K562 (cell line): ENCODE data around the gene OR2F2. TPM values are rescaled to one million over a fixed set of nuclear protein-coding genes. Genes with fewer than 3 reads are reported as not detected.

Experiments used
- ATAC-seq: fragments of 200-7000 bp; cut with Tn5 transposase; 3 replicates; pipeline ENCODE4 v1.9.1; 2020; ENCODE audit warnings: moderate library complexity
- BruUV-seq: library from RNA; stranded (reverse); fragments of 400-500 nt; replicated peaks from 2 replicates; lab custom pipeline; 2021; lab: Mats Ljungman, UMichigan
- CTCF ChIA-PET: fragments of 300-600 bp; formaldehyde crosslinking; extraction: SDS; loops from one replicate; lab custom pipeline; 2021; ENCODE audit warnings: low intra/inter-chr PET ratio; lab: Yijun Ruan, JAX
- POLR2A ChIA-PET: fragments of 300-600, 350-650 bp; sonication (Branson Sonifier 250); formaldehyde crosslinking; extraction: SDS; loops from one replicate; lab custom pipeline; 2021; ENCODE audit warnings: antibody characterized with exemption, inconsistent platforms; lab: Yijun Ruan, JAX
- DNase-seq, 4 experiments: peaks; one replicate each; pipeline versions ENCODE4 v3.0.0 to v3.0.0-alpha.2; 2011 to 2018; ENCODE audit warnings: low spot score in 3 of 4, mixed read lengths in 3 of 4; ENCODE audit errors: extremely low read depth in 1 of 4
- FAIRE-seq: peaks from 2 replicates; lab custom pipeline; 2011; peaks lifted over from hg19 to GRCh38; lab: Jason Lieb, UNC
- H2AFZ ChIP-seq: 2 replicates; pipeline ENCODE4 v1.6.0; 2011; ENCODE audit warnings: low read depth, low read length, control low read depth, inconsistent platforms
- H3K27ac ChIP-seq: fragments of 200-600 bp; 3 replicates; pipeline ENCODE4 v1.8.0; 2011; ENCODE audit warnings: low read depth, mild to moderate bottlenecking, control low read depth, inconsistent platforms, low read length, moderate library complexity, mixed read lengths; ENCODE audit errors: extremely low read depth
- H3K27me3 ChIP-seq, 2 experiments: fragments of 300-600 bp in 1 of 2; 2 replicates in 1 of 2; 3 replicates in 1 of 2; pipeline versions ENCODE4 v1.6.0 to v1.8.0; 2011; ENCODE audit warnings: inconsistent platforms in 2 of 2, low read length in 2 of 2, mild to moderate bottlenecking in 1 of 2, mixed read lengths in 1 of 2, moderate library complexity in 1 of 2; ENCODE audit not compliant: control insufficient read depth in 2 of 2, insufficient read depth in 2 of 2
- H3K36me3 ChIP-seq: fragments of 300-600 bp; 3 replicates; pipeline ENCODE4 v1.8.0; 2011; ENCODE audit warnings: mild to moderate bottlenecking, low read length, inconsistent platforms; ENCODE audit not compliant: control insufficient read depth, insufficient read depth
- H3K4me1 ChIP-seq, 2 experiments: fragments of 200-600 bp in 1 of 2; replicated peaks in 1 of 2; 2 replicates in 1 of 2; 3 replicates in 1 of 2; pipeline versions ENCODE4 v1.5.1 to v1.8.0; 2011; ENCODE audit warnings: inconsistent platforms in 2 of 2, low read length in 2 of 2, mild to moderate bottlenecking in 1 of 2, mixed read lengths in 1 of 2, moderate library complexity in 1 of 2; ENCODE audit not compliant: control insufficient read depth in 2 of 2, insufficient read depth in 2 of 2
- H3K4me2 ChIP-seq: 2 replicates; pipeline ENCODE4 v1.6.1; 2011; ENCODE audit warnings: low read length, control low read depth, inconsistent platforms, mixed read lengths; ENCODE audit not compliant: insufficient read depth
- H3K4me3 ChIP-seq: fragments of 200-600 bp; sonication (generic), shearing (Covaris generic); 2 replicates; pipeline ENCODE4 v1.5.1; 2016; ENCODE audit warnings: control low read depth, inconsistent platforms
- H3K79me2 ChIP-seq: fragments of 200-600 bp; 3 replicates; pipeline ENCODE4 v1.8.0; 2011; ENCODE audit warnings: low read length, inconsistent platforms; ENCODE audit not compliant: control insufficient read depth, insufficient read depth
- H3K9ac ChIP-seq, 2 experiments: 2 replicates each; pipeline versions ENCODE4 v1.6.0 to v1.6.1; 2011; ENCODE audit warnings: low read depth in 2 of 2, low read length in 2 of 2, control low read depth in 1 of 2, inconsistent platforms in 1 of 2, mild to moderate bottlenecking in 1 of 2, mixed read lengths in 1 of 2; ENCODE audit not compliant: insufficient read depth in 1 of 2
- H3K9me1 ChIP-seq: one replicate; pipeline ENCODE4 v1.6.0; 2011; ENCODE audit warnings: inconsistent platforms, mild to moderate bottlenecking, low read length, moderate library complexity; ENCODE audit not compliant: control insufficient read depth, insufficient read depth
- H3K9me3 ChIP-seq: replicated peaks from 2 replicates; pipeline ENCODE4 v1.5.1; 2011; ENCODE audit warnings: low read depth, low read length, inconsistent platforms; ENCODE audit not compliant: control insufficient read depth, insufficient read depth
- H4K20me1 ChIP-seq: replicated peaks from 2 replicates; pipeline ENCODE4 v1.6.1; 2011; ENCODE audit warnings: low read length, inconsistent platforms, mixed read lengths; ENCODE audit not compliant: control insufficient read depth, insufficient read depth
- AFF4 ChIP-seq: sonication (generic); formaldehyde crosslinking; IDR thresholded peaks from 2 replicates; pipeline ENCODE4 v1.8.0; 2023; ENCODE audit warnings: mild to moderate bottlenecking, missing genetic modification reagents
- CBX1 ChIP-seq: sonication (generic); IDR thresholded peaks from 2 replicates; pipeline ENCODE4 v1.6.1; 2016; ENCODE audit warnings: antibody characterized with exemption, low read depth, mild to moderate bottlenecking
- IRF1 ChIP-seq: sonication (generic); formaldehyde crosslinking; IDR thresholded peaks from 2 replicates; pipeline ENCODE4 v1.8.0; 2022; ENCODE audit warnings: missing genetic modification reagents, mild to moderate bottlenecking, borderline replicate concordance
- MED1 ChIP-seq: sonication (generic); formaldehyde crosslinking; IDR thresholded peaks from 2 replicates; pipeline ENCODE4 v1.8.1; 2023; ENCODE audit warnings: missing genetic modification reagents, borderline replicate concordance
- MEIS2 ChIP-seq: fragments of 450-650 bp; IDR thresholded peaks from 2 replicates; pipeline ENCODE4 v1.6.1; 2014; ENCODE audit warnings: mild to moderate bottlenecking; ENCODE audit not compliant: partially characterized antibody
- ZBTB33 ChIP-seq: sonication (generic); formaldehyde crosslinking; IDR thresholded peaks from 2 replicates; pipeline ENCODE4 v1.8.1; 2023; ENCODE audit warnings: mild to moderate bottlenecking, missing genetic modification reagents
- ZNF436 ChIP-seq: fragments of 250-450, 450-650 bp; sonication (Bioruptor Pico); formaldehyde crosslinking; IDR thresholded peaks from 2 replicates; pipeline ENCODE4 v1.7.0; 2020; ENCODE audit warnings: mild to moderate bottlenecking
- WGBS: fragments of 100-300 bp; shearing (Covaris generic); methylation state at CpG from one replicate; pipeline ENCODE4 v1.1.6; 2016; ENCODE audit warnings: low coverage, mixed read lengths; ENCODE audit not compliant: insufficient coverage; ENCODE audit errors: missing lambda C conversion rate; 5-methylcytosine and 5-hydroxymethylcytosine counted together
- in situ Hi-C: fragments of 300-500 bp; cut with MboI; formaldehyde crosslinking; loops from 4 replicates; pipeline ENCODE4 v1.15.0; 2018; ENCODE audit warnings: inconsistent platforms, mixed read lengths
- intact Hi-C: fragments of 100-400 bp; cut with micrococcal nuclease; formaldehyde crosslinking; loops from 2 replicates; pipeline ENCODE4 v1.14.2; 2022
- polyA plus RNA-seq, 8 experiments: library from polyadenylated mRNA; depleted of rRNA in 4 of 8; stranded (reverse) in 5 of 8; unstranded in 3 of 8; fragments of >200 nt; fragmentation: Nextera tagmentation in 2 of 8; fragmentation: Illumina TruSeq in 1 of 8; extraction: Ambion mirVana in 2 of 8; extraction: Trizol in 1 of 8; gene quantifications; 2 replicates each; pipeline versions ENCODE4 v1.2.1 to v1.2.3, GENCODE V29; 2011 to 2014; ENCODE audit warnings: inconsistent platforms in 1 of 8, missing spikeins in 1 of 8
- total RNA-seq, 7 experiments: library from RNA; depleted of rRNA in 6 of 7; stranded (reverse); fragments of >200 nt in 6 of 7; fragmentation: Illumina TruSeq in 2 of 7; extraction: Trizol in 2 of 7; gene quantifications; 2 replicates each; pipeline versions ENCODE4 v1.2.1 to v1.2.3, GENCODE V29; 2011 to 2021; ENCODE audit warnings: low replicate concordance in 1 of 7

The OR2F2 gene
- total and polyA plus RNA-seq, 9 of the 15 experiments (the other 6 are each of a cell fraction or from before 2014, with no cell fraction given), result not detected

GRCh38 chr7:143980746-143981510 lies 45.9 kb downstream of the OR2F2 start:
- BruUV-seq, result no TSS peak

More at GRCh38 chr7:143980746-143981510, 45.9 kb downstream of the OR2F2 start:
- 3% methylated on average over 10 of the region's 10 CpGs for WGBS
- peak in 1 of 4 experiments; percentile 36 for DNase-seq
- H3K36me3 ChIP-seq, result no peaks in the 10 kb centered on the region
- H4K20me1 ChIP-seq, result no peaks in the 10 kb centered on the region
- in situ Hi-C loops (no loop called here), intact Hi-C loops (no loop called here)
- no peaks in the 10 kb centered on the region for H3K9me1 ChIP-seq
- H2AFZ ChIP-seq, result peak overlapping the region; percentile 41
- POLR2A ChIA-PET, result interaction anchor here (0.7 to 1.4 kb wide), 2 partner anchors 11 to 61 kb away, joined by 3 read pairs; no protein-coding TSS in a partner anchor
- H3K4me2 ChIP-seq, result no peak overlapping the region; the same call in 1 of the 2 replicates
- CTCF ChIA-PET, result no interaction called here
- no peak for TF ChIP-seq CBX1
- no peak for TF ChIP-seq ZNF436 (CRISPR knock-in tag)
- peak; percentile 22 for TF ChIP-seq MEIS2
- no peak for TF ChIP-seq IRF1
- no peak for TF ChIP-seq AFF4 (CRISPR knock-in tag)
- 0 out of 2 replicates have a peak, but pooled peaks have one; percentile 33 for TF ChIP-seq ZBTB33 (CRISPR knock-in tag)
- TF ChIP-seq MED1 (CRISPR knock-in tag), result no peak
- no peak overlapping the region for H3K27ac ChIP-seq
- H3K79me2 ChIP-seq, result no peaks in the 10 kb centered on the region
- no peak overlapping the region for H3K4me3 ChIP-seq
- peaks cover 0 to 6% of the 10 kb centered on the region in 2 experiments; a peak in 1 of 5 replicates for H3K27me3 ChIP-seq
- no peak for FAIRE-seq
- H3K4me1 ChIP-seq, result peaks cover 5 to 13% of the 10 kb centered on the region in 2 experiments; a peak in 4 of 5 replicates
- peak overlapping the region in 1 of 2 experiments; percentile 6; a peak in 1 of 4 replicates for H3K9ac ChIP-seq
- H3K9me3 ChIP-seq, result no peaks in the 10 kb centered on the region
- ATAC-seq, result peak; percentile 63
